GM19238 (cell line): Measurements from ENCODE around the gene SPOPL.

Experiments used
- DNase-seq: peaks from one replicate; pipeline ENCODE4 v3.0.0; 2011; ENCODE audit warnings: low spot score; ENCODE audit not compliant: insufficient read length

The SPOPL gene

DNA sequence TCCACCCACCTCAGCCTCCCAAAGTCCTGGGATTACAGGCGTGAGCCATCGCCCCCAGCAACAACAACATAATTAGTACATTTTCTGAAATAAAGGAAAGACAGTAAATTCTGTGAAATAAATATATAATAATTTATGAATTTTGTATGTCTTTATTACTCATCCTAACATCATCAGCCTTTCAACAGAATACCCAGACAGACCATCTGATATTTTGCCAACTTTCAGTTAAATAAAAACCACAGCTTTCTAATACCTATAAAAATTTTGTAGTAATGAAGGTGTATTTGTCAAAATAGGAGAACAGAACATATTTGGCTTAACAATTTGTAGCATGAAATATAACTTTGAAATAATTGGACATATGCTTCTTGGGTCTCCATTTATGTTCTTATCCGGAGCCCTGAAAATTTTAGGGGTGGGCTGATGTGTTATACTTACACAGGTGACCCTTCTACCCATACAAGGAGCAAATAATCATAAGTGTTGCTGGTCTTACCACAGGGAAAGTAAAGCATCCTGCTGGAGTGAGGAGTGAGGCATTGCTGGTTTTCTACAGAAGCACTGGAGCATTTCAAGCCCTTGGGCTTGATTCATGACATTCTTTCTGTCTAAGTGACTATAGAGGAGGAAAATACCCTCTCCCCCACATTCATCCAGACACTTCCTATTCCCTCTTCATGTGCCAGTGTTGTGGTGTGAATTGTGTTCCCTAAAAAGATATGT, 99.3 kb downstream of the SPOPL start:
- no peak for DNase-seq

DNA sequence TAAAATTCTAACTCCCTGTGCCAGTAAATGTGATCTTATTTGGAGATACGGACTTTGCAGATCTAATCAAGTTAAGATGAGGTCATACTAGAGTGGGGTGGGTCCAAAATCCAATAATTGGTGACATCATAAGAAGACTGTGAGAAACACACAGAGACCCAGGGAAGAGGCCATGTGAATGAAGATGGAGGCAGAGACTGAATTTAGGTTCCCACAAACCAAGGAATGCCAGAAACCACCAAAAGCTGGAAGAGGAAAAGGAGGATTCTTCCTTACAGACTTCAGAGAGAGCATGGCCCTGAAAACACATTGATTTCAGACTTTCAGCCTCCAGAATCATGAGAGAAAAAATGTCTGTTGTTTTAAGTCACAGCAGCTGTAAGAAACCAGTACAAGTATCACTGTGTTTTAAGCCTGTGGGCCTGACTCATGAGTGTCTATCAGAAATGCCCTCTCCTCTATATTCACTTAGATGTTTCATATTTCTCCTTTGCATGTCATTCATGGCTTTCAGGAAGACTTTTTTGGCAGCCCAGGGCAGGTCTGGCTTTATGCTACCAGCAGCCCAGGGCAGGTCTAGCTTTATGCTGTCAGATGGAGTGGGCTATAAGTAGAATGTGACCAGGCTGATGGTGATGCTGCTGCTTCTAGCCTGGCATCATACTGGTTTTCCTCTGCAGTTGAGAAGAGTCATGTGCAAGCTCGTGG, 100.0 kb downstream of the SPOPL start:
- DNase-seq, result no peak

DNA sequence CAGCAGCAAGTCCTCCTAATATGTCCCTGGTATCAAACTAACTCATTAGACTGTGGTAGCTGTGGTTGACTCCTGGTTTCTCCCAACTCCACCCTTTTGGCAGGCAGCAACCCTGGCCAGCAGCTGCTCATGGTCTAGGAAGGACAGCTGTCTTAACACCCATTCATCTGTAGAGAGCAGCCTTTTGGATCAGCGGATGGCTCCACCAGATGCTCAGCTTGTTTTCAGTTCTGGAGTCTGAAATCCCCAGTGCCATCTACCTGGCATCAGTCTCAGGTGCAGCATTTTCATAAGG, 100.5 kb downstream of the SPOPL start:
- no peak for DNase-seq

DNA sequence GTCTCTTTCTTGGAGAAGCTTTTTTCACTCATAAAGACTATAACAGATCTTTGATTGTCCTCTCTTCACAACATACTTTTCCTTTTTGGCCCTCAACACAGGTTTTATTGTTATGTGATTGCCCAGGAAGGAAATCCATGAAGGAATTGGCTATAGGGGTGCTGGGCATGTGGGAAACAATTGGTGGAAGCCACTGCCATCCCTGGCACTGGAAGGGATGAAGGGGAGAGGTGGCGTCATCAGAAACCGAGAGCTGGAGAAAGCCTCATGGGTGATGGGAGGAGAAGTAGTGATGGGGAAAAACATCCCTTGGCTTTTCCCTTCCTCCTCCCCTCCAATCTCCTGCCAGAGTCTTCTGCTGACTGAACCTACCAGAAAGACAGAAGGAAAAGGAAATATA, 106.2 kb downstream of the SPOPL start:
- no peak for DNase-seq

DNA sequence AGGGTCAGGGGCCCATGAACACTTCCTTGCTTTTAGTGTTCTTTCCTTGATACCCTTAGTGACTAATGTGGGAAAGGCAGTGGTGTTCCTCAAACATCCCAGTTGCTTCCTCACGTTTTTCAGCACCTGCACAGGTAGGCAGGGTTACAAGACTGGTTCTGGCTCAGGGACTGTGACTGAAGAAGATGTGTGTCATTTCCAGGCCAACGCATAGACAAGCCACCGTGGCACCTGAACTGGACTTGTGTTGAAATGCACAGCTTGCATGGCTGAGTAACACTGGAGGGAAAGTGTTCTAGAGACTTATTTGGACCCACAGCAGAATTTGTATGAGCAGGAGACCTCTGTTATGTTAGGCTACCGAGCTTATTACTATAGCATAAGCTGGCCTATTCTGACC, 107.9 kb downstream of the SPOPL start:
- DNase-seq, result no peak

DNA sequence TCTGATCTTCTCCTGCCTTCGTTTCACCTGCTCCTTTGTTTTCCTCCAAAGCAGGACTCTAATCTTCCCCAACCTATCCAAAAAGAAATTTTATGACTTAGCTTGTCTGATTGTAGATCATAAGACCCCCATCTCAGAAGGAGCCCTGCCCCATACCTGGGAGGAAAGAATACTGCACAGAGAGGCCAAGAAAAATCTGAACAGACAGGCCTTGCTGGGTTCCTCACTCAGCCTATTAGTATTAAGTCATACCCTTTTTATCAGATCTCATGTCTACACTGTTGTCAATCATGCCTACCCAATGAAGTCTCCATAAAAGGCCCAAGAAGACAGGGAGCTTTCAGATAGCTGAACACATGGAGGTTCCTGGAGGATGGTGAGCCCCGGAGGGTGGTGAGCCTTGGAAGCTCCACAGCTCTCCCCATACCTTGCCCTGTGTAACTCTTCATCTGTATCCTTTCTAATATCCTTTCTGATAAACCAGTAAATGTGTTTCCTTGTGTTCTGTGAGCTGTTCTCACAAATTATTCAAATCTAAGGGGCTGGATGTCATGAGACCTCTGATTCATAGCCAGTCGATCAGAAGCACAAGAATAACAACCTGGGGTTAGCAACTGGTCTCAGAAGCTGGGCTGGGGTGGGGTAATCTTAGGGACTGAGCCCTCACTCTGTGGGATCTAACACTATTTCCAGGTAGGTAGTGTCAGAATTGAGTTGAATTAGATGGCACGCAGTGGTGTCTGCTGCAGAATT, 108.8 kb downstream of the SPOPL start:
- no peak for DNase-seq

DNA sequence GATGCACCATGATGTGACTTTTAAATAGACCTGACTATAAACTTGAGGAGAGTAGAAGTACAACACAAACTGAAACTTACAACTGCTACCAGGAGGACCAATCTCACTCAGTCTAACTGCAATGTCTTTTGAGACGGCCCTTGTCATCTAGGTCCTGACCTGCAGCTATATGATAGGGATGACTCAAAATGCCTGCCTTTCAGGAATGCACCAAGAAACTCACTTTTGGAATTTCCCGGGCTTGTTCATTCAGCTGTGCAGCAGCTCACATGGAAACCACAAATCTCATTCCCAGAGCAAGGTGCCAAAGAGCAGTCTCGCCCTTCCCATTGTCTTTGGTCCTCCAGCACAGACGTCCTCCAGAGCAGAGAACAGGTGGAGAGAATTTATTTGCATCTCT, 113.7 kb downstream of the SPOPL start:
- no peak for DNase-seq

DNA sequence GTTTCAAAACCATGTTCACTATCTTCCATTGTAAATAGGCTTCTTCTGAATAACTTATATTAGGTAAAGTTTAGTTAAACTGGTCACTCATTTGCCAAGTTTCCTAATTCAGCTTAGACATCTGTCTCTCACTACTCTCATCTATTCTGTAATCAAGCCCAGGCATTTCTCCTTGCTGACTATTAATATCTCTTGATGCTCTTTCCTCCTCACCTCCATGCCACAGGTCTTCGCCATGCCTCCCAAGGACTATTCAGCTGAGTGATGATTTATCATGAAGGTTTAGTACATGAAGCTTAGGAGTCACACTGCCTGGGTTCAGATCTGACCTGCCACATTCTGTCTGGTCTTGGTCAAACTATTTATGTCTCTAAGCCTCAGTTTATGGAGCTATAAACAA, 115.5 kb downstream of the SPOPL start:
- DNase-seq, result no peak

DNA sequence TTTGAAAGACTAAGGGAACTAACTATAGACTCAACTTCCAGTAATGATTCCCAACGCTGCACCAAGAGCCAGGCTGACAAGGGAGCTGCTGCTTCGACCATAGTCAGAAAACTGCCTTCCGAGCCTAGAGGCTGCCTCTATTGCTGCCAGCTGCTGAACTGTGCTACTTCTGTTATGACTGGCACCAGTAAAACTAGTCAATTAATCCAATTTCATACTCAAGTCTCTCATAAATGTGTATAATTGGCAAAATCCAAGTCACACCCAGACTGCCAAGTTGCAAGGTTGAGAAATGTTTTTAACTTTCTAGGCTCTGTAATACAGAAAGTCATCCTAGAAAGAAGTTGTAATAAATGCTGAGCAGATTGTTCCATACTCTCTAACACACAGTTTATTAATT, 117.4 kb downstream of the SPOPL start:
- no peak for DNase-seq

DNA sequence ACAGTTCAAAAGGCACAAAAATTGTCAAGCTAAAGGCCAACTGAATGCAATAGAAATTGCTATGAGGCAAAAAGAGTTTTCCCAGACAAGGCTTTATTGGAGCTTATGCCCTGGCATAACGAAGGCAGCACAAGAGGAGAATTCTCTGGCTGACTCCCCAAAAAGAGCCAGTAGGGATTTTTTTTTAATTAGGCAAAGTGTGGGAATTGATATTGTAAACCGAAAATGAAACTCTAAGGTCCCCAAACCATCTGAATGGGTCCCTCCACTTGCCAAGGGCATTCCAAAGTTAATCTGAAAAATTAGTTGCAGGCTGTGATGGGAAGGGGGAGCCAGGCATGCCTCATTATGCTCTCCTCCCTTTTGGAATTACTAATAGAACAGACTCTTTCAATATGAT, 118.9 kb downstream of the SPOPL start:
- DNase-seq, result no peak

DNA sequence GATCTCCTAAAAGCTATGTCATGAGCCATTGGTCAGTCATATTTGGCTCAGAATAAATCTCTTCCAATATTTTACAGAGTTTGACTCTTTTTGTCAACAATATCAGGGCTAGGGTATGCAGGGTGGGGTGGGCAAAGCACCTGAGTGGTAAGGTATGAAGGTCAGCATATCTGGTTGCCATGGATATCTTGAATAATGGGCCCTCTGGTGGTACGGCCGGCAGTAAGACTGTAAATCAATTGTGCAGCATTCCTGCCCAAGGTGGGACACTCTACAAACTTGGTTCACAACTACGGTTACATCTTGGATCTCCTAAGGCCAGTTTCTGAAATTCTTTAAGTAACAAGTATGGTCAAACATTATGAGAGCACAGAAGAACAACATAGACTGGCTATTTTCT, 119.6 kb downstream of the SPOPL start:
- DNase-seq, result no peak

DNA sequence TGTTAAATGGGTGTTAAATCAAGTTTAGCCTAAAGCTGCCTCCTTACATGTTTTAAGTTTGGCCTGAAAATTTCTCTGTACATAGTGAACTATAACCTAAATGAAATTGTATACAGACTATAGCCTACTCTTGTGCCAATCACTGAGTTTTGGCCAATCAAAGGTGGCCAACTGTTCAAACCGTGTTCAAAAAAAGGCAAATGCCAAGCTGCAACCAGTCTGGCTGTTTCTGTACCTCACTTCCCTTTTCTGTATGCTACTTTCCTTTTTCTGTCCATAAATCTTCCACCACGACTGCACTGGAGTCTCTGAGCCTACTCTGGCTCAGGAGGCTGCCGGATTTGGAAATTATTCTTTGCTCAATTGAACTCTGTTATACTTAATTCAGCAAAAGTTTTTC, 121.0 kb downstream of the SPOPL start:
- DNase-seq, result no peak
